ENCODE measurements around the gene SUN1.
A peak's percentile ranks its signal among the peaks of the same experiment; 100 is the strongest.

Gene SUN1

GRCh38 chr7:832167-832967 is at the start of gene SUN1:
SUN1 (plus strand) TSS chr7:832476; CDS start chr7:832525, 49 bp downstream.
- Histone ChIP-seq H3K4me2 (ENCODE audit: low read depth, low read length) (peak within 1 kb of the TSS; percentile 73), H3K9me2 (replicated peaks; ENCODE audit: insufficient read depth, low read length) (no peaks in the 10 kb centered on the region), H3F3A (ENCODE audit: insufficient read depth, low read length) (peaks cover 25% of the 10 kb centered on the region), H4K20me1 (ENCODE audit: insufficient read depth, low read length) (no peaks in the 10 kb centered on the region), H3K79me2 (ENCODE audit: low read length) (peaks cover 89% of the 10 kb centered on the region), H2AFZ (ENCODE audit: low read length) (no peak within 1 kb of the TSS), H3K4me3 (ENCODE audit: low read length) (peak within 1 kb of the TSS; percentile 45), H3K27ac (ENCODE audit: low read length) (peak within 1 kb of the TSS; percentile 91), H3K27me3 (replicated peaks; ENCODE audit: insufficient read depth, low read length) (no peaks in the 10 kb centered on the region), H3K36me3 (replicated peaks; ENCODE audit: insufficient read depth, low read length) (no peaks in the 10 kb centered on the region; the same call in 1 of the 2 replicates), H3K9ac (ENCODE audit: low read length) (peak within 1 kb of the TSS; percentile 63), H3K9me3 (replicated peaks; ENCODE audit: insufficient read depth, low read length) (no peaks in the 10 kb centered on the region), H3K4me1 (ENCODE audit: low read length) (peaks cover 24% of the 10 kb centered on the region)
- no peak for TF ChIP-seq CTCF (IDR thresholded peaks at IDR 0.05; ENCODE audit: low read length)
- TF ChIP-seq EZH2 (optimal IDR thresholded peaks at IDR 0.05; ENCODE audit: low read depth, low read length), result no peak
- TF ChIP-seq EZH2phosphoT487 (IDR thresholded peaks at IDR 0.05; ENCODE audit: low read length), result no peak
- DNase-seq, result peak; percentile 66

GRCh38 chr7:782718-783449 is 49.4 kb upstream of the SUN1 start:
- no peaks in the 10 kb centered on the region for H3K79me2 ChIP-seq (ENCODE audit: low read length)
- no peaks in the 10 kb centered on the region for H3K9me3 ChIP-seq (replicated peaks; ENCODE audit: insufficient read depth, low read length)
- H3K27ac ChIP-seq (ENCODE audit: low read length), result no peak overlapping the region
- no peaks in the 10 kb centered on the region for H4K20me1 ChIP-seq (ENCODE audit: insufficient read depth, low read length)
- H2AFZ ChIP-seq (ENCODE audit: low read length), result no peak overlapping the region
- H3K27me3 ChIP-seq (replicated peaks; ENCODE audit: insufficient read depth, low read length), result no peaks in the 10 kb centered on the region
- no peak overlapping the region for H3K9ac ChIP-seq (ENCODE audit: low read length)
- DNase-seq, result no peak
- H3K4me1 ChIP-seq (ENCODE audit: low read length), result no peaks in the 10 kb centered on the region
- peaks cover 4% of the 10 kb centered on the region; the same call in 1 of the 2 replicates for H3K36me3 ChIP-seq (replicated peaks; ENCODE audit: insufficient read depth, low read length)
- TF ChIP-seq EZH2phosphoT487 (IDR thresholded peaks at IDR 0.05; ENCODE audit: low read length), result no peak
- no peaks in the 10 kb centered on the region for H3K9me2 ChIP-seq (replicated peaks; ENCODE audit: insufficient read depth, low read length)
- H3F3A ChIP-seq (ENCODE audit: insufficient read depth, low read length), result no peaks in the 10 kb centered on the region
- no peak overlapping the region for H3K4me3 ChIP-seq (ENCODE audit: low read length)
- H3K4me2 ChIP-seq (ENCODE audit: low read depth, low read length), result no peak overlapping the region

- DNase-seq, result no peak
- Histone ChIP-seq H3K4me2 (ENCODE audit: low read depth, low read length) (no peak overlapping the region), H4K20me1 (ENCODE audit: insufficient read depth, low read length) (no peaks in the 10 kb centered on the region), H3K36me3 (replicated peaks; ENCODE audit: insufficient read depth, low read length) (peaks cover 4% of the 10 kb centered on the region; the same call in 1 of the 2 replicates), H3K4me1 (ENCODE audit: low read length) (no peaks in the 10 kb centered on the region), H3K79me2 (ENCODE audit: low read length) (no peaks in the 10 kb centered on the region), H2AFZ (ENCODE audit: low read length) (no peak overlapping the region), H3K27ac (ENCODE audit: low read length) (no peak overlapping the region), H3K9ac (ENCODE audit: low read length) (no peak overlapping the region), H3K9me3 (replicated peaks; ENCODE audit: insufficient read depth, low read length) (no peaks in the 10 kb centered on the region), H3K27me3 (replicated peaks; ENCODE audit: insufficient read depth, low read length) (no peaks in the 10 kb centered on the region), H3K9me2 (replicated peaks; ENCODE audit: insufficient read depth, low read length) (no peaks in the 10 kb centered on the region), H3F3A (ENCODE audit: insufficient read depth, low read length) (no peaks in the 10 kb centered on the region), H3K4me3 (ENCODE audit: low read length) (no peak overlapping the region)
- TF ChIP-seq EZH2 (optimal IDR thresholded peaks at IDR 0.05; ENCODE audit: low read depth, low read length) (no peak), CTCF (IDR thresholded peaks at IDR 0.05; ENCODE audit: low read length) (no peak), EZH2phosphoT487 (IDR thresholded peaks at IDR 0.05; ENCODE audit: low read length) (no peak)
Measured at GRCh38 chr7:783556-784490, 48.5 kb upstream of the SUN1 start.
